HEK293 (cell line): Measurements from ENCODE around the gene ZNF329.

ENCODE experiments used
- KLF1 ChIP-seq: fragments of 450-650 bp; formaldehyde crosslinking; IDR thresholded peaks from 2 replicates; pipeline ENCODE4 v1.5.1; 2016; ENCODE audit warnings: missing biosample characterization, missing genetic modification characterization
- TF ChIP-seq, protein P1 (sequence below): fragments of 450-650 bp; formaldehyde crosslinking; IDR thresholded peaks from 2 replicates; pipeline ENCODE4 v1.5.1; 2016; ENCODE audit warnings: missing biosample characterization, missing genetic modification characterization

DNA sequence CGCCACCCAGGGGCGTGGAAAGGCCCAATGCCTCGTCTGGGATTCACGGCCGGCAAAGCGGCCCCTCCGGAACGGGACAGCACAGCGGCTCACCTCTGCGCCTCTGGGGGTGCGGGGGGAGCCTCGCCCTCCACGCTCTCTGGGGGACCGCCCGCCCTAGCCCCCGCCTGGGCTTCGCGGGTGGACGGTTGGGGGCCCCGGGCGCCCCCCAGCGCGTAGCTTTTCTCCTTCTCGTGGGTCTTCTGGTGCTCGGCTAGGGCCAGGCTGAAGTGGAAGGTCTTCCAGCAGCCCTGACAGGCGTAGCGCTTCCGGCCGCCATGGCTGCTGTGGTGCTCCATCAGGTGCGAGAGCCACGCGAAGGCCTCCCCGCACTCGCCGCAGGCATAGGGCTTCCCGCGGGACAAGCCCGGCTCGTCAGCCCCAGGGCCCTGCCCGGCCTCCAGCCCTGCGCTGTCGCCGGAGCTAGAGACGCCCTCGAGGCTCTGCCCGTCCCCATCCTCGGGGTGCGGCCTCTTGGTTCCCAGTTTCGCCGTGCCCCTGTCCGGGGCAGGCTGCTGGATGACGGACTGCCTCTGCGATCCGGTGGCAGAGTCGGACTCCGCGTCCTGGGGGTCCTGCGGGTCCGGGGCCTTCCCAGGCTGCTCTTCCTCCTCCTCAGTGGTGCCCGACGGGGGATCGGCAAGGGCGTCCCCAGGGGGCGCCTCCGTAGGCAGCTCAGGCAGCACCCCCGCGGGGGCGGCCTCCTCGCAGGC lies 65.8 kb downstream of the ZNF329 start:
- TF ChIP-seq KLF1 = no peak
- TF ChIP-seq, protein P1, sequence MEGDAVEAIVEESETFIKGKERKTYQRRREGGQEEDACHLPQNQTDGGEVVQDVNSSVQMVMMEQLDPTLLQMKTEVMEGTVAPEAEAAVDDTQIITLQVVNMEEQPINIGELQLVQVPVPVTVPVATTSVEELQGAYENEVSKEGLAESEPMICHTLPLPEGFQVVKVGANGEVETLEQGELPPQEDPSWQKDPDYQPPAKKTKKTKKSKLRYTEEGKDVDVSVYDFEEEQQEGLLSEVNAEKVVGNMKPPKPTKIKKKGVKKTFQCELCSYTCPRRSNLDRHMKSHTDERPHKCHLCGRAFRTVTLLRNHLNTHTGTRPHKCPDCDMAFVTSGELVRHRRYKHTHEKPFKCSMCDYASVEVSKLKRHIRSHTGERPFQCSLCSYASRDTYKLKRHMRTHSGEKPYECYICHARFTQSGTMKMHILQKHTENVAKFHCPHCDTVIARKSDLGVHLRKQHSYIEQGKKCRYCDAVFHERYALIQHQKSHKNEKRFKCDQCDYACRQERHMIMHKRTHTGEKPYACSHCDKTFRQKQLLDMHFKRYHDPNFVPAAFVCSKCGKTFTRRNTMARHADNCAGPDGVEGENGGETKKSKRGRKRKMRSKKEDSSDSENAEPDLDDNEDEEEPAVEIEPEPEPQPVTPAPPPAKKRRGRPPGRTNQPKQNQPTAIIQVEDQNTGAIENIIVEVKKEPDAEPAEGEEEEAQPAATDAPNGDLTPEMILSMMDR (tag by site-specific recombination) = no peak
